ENCODE data around the gene ELOVL6.
"Not testable (repeated sequence)": the region's sequence is repeated elsewhere in the genome, so short reads cannot be mapped to it uniquely, and the experiment has no call there.

Gene ELOVL6

GRCh38 chr4:110196871-110197528 lies 1.4 kb downstream of the ELOVL6 start:
- H3K9ac ChIP-seq (ENCODE audit: low read length in 2 of 2) = peak overlapping the region; percentile 81 to 85
- peak overlapping the region; percentile 68 to 89 for H3K4me3 ChIP-seq (ENCODE audit: low read length in 2 of 2)
- H3K36me3 ChIP-seq (ENCODE audit: control insufficient read depth in 2 of 2, insufficient read depth in 2 of 2, low read length in 2 of 2) = no peaks in the 10 kb centered on the region
- peaks cover 13% of the 10 kb centered on the region for H3K4me1 ChIP-seq (ENCODE audit: control insufficient read depth, insufficient read depth, low read length)
- peak overlapping the region; percentile 66 for H3K27ac ChIP-seq (ENCODE audit: low read length)
- H3K9me3 ChIP-seq (ENCODE audit: control insufficient read depth in 2 of 2, low read length in 2 of 2) = no peaks in the 10 kb centered on the region
- H3K27me3 ChIP-seq (ENCODE audit: control insufficient read depth in 1 of 2, insufficient read depth in 2 of 2, low read length in 2 of 2) = no peaks in the 10 kb centered on the region

DNA sequence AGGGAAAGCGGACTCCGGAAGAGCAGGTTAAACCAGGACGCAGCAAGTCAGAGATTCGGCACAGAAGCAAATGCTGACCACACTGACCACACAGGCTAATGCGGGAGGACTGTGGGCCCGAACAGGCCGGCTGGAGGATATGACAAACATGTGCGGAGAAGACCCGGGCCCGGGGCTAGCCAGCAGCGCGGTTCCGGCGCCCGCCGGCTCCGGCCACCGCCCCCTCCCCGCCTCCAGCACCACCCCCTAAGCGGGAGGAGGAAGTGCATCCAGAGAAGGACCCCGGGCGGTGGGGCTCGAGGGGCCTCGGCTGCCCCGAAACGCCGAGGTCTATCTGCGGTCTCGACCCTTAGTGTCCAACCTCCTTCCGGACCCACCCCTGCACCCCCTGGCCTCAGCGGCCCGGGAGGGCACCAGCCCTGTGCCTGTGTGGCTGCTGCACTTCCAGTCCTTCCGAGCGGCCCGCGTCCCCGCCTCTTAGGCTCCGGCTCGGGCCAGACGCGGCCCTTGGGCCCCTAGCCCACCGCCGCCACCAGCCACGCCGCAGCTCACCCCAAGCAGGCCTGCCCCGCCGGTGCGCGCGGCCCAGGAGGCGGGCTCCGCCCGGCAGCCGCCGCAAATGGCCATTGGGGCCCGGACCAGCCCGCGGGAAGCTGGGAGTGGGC lies 2.1 kb downstream of the ELOVL6 start:
- Histone ChIP-seq H3K9me3 (ENCODE audit: control insufficient read depth in 2 of 2, low read length in 2 of 2) (no peaks in the 10 kb centered on the region), H3K9ac (ENCODE audit: low read length in 2 of 2) (peak overlapping the region; percentile 81 to 85), H3K36me3 (ENCODE audit: control insufficient read depth in 2 of 2, insufficient read depth in 2 of 2, low read length in 2 of 2) (no peaks in the 10 kb centered on the region), H3K4me3 (ENCODE audit: low read length in 2 of 2) (peak overlapping the region; percentile 68 to 89), H3K27ac (ENCODE audit: low read length) (peak overlapping the region; percentile 66), H3K4me1 (ENCODE audit: control insufficient read depth, insufficient read depth, low read length) (peaks cover 13% of the 10 kb centered on the region), H3K27me3 (ENCODE audit: control insufficient read depth in 1 of 2, insufficient read depth in 2 of 2, low read length in 2 of 2) (no peaks in the 10 kb centered on the region)

DNA sequence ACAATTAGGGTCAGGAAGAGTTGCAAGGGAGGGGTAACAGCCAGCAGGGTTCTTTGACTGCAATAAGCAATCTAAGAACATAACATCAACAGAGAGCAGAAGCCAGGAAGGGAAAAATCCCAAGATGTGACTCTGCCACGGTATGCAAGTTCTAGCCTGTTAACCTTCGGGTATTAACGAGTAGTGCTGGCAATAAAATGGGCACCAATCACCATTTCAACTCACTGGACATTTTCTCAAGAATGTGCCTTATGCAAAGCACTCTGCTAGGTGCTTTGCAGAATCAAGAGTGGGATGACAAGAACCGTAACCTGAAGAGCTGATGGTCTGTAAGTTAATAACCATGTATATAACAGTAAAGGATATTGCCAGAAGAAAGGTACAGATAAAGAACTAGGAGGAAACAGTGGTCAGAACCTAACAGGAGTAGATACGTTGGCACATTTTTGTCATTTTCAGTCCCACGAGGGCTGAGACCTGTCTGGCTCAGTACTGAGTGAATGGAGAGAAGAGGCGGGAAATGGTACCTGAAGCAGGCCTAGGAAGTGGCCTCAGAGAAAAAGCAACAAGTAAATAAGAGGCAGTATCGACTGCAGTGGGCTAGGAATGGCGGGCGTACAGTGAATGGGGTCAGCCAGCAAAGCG lies 2.7 kb downstream of the ELOVL6 start:
- Histone ChIP-seq H3K9me3 (ENCODE audit: control insufficient read depth in 2 of 2, low read length in 2 of 2) (no peaks in the 10 kb centered on the region), H3K27me3 (ENCODE audit: control insufficient read depth in 1 of 2, insufficient read depth in 2 of 2, low read length in 2 of 2) (no peaks in the 10 kb centered on the region), H3K27ac (ENCODE audit: low read length) (peak overlapping the region; percentile 66), H3K9ac (ENCODE audit: low read length in 2 of 2) (peak overlapping the region; percentile 81 to 85), H3K4me3 (ENCODE audit: low read length in 2 of 2) (peak overlapping the region; percentile 68 to 89), H3K36me3 (ENCODE audit: control insufficient read depth in 2 of 2, insufficient read depth in 2 of 2, low read length in 2 of 2) (no peaks in the 10 kb centered on the region), H3K4me1 (ENCODE audit: control insufficient read depth, insufficient read depth, low read length) (peaks cover 13% of the 10 kb centered on the region)

DNA sequence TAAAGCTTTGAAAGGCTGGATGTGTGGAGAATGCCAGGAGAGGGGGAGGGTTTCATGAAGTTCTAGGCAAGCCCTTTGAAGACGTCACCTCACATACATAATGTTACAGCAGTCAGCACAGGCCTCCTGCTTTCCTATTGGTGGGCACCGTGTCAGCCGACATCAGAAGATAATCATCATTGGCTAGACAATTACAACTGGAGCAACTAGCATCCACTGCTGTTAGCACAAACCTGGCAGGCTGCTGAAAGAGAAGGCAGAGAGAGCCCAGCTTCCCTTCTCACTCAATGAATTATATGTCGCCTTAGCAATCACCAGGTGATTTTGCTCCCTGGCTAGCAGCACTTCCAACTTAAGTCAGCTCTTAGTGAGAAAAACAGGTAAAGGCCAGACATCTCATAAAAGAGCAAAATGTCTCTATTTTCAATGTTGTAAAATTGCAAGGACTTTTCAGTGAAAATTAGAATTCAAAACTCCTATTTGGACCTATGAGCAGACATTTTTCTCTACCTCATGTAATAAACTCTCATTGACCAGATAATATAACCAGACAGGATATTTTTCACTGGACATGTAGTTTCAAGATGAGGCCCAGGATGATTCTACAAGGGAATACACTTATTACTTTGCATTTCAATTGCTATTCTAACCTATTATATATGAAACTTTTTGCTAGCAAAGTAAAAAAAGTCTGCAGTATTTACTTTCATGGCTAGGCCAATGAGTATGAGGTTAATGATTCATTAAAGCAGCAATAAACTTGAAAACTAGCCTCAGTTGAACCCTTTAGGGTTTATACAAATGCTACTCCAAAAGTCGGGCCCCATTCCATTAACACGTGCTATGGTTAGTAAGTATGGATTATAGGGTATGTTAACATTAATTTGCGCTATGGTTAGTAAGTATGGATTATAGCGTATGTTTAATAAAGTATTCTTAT lies 4.3 kb downstream of the ELOVL6 start:
- Histone ChIP-seq H3K4me3 (ENCODE audit: low read length in 2 of 2) (no peak overlapping the region), H3K27ac (ENCODE audit: low read length) (peak overlapping the region; percentile 32), H3K4me1 (ENCODE audit: control insufficient read depth, insufficient read depth, low read length) (peaks cover 13% of the 10 kb centered on the region), H3K9me3 (ENCODE audit: control insufficient read depth in 2 of 2, low read length in 2 of 2) (no peaks in the 10 kb centered on the region), H3K9ac (ENCODE audit: low read length in 2 of 2) (peak overlapping the region in 1 of 2 donors; percentile 6), H3K27me3 (ENCODE audit: control insufficient read depth in 1 of 2, insufficient read depth in 2 of 2, low read length in 2 of 2) (no peaks in the 10 kb centered on the region), H3K36me3 (ENCODE audit: control insufficient read depth in 2 of 2, insufficient read depth in 2 of 2, low read length in 2 of 2) (no peaks in the 10 kb centered on the region)

GRCh38 chr4:110193287-110193686 lies 5.1 kb downstream of the ELOVL6 start:
- not testable (repeated sequence) for H3K9me3 ChIP-seq (ENCODE audit: control insufficient read depth in 2 of 2, low read length in 2 of 2); H3K9ac ChIP-seq (ENCODE audit: low read length in 2 of 2); H3K27ac ChIP-seq (ENCODE audit: low read length); H3K36me3 ChIP-seq (ENCODE audit: control insufficient read depth in 2 of 2, insufficient read depth in 2 of 2, low read length in 2 of 2); H3K27me3 ChIP-seq (ENCODE audit: control insufficient read depth in 1 of 2, insufficient read depth in 2 of 2, low read length in 2 of 2); H3K4me3 ChIP-seq (ENCODE audit: low read length in 2 of 2)
- H3K4me1 ChIP-seq (ENCODE audit: control insufficient read depth, insufficient read depth, low read length) = peaks cover 11% of the 10 kb centered on the region

- no peak overlapping the region for H3K27ac ChIP-seq (ENCODE audit: low read length)
- H3K9ac ChIP-seq (ENCODE audit: low read length in 2 of 2) = no peak overlapping the region
- no peaks in the 10 kb centered on the region for H3K4me1 ChIP-seq (ENCODE audit: control insufficient read depth, insufficient read depth, low read length)
- H3K4me3 ChIP-seq (ENCODE audit: low read length in 2 of 2) = no peak overlapping the region
- H3K27me3 ChIP-seq (ENCODE audit: control insufficient read depth in 1 of 2, insufficient read depth in 2 of 2, low read length in 2 of 2) = no peaks in the 10 kb centered on the region
- no peaks in the 10 kb centered on the region for H3K36me3 ChIP-seq (ENCODE audit: control insufficient read depth in 2 of 2, insufficient read depth in 2 of 2, low read length in 2 of 2)
- no peaks in the 10 kb centered on the region for H3K9me3 ChIP-seq (ENCODE audit: control insufficient read depth in 2 of 2, low read length in 2 of 2)
Observed at GRCh38 chr4:110190249-110190648, 8.2 kb downstream of the ELOVL6 start.

DNA sequence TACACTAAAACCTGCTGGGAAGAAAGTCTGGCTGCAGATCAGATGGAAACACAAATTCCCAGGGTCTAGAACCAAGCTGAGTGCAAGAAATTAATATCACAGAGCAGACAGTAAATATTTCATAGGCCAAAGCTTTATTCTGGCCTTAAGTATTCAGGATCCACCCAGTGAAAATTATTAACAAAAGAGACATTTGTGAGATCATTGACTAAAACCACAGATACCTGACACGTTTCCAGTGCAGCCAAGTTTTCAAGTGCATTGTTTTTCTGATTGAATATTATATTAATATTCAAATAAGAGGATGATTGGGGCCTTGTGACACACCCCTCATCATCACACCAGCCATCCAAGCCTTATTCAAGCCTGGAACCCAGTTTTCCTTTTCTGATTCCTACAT lies 10.3 kb downstream of the ELOVL6 start:
- H3K4me1 ChIP-seq (ENCODE audit: control insufficient read depth, insufficient read depth, low read length) = no peaks in the 10 kb centered on the region
- H3K27ac ChIP-seq (ENCODE audit: low read length) = no peak overlapping the region
- H3K9ac ChIP-seq (ENCODE audit: low read length in 2 of 2) = no peak overlapping the region
- H3K36me3 ChIP-seq (ENCODE audit: control insufficient read depth in 2 of 2, insufficient read depth in 2 of 2, low read length in 2 of 2) = no peaks in the 10 kb centered on the region
- no peak overlapping the region for H3K4me3 ChIP-seq (ENCODE audit: low read length in 2 of 2)
- no peaks in the 10 kb centered on the region for H3K27me3 ChIP-seq (ENCODE audit: control insufficient read depth in 1 of 2, insufficient read depth in 2 of 2, low read length in 2 of 2)
- H3K9me3 ChIP-seq (ENCODE audit: control insufficient read depth in 2 of 2, low read length in 2 of 2) = no peaks in the 10 kb centered on the region

GRCh38 chr4:110184791-110185155 lies 13.6 kb downstream of the ELOVL6 start:
- no peaks in the 10 kb centered on the region for H3K27me3 ChIP-seq (ENCODE audit: control insufficient read depth in 1 of 2, insufficient read depth in 2 of 2, low read length in 2 of 2)
- no peak overlapping the region for H3K27ac ChIP-seq (ENCODE audit: low read length)
- no peak overlapping the region for H3K9ac ChIP-seq (ENCODE audit: low read length in 2 of 2)
- H3K4me3 ChIP-seq (ENCODE audit: low read length in 2 of 2) = no peak overlapping the region
- no peaks in the 10 kb centered on the region for H3K4me1 ChIP-seq (ENCODE audit: control insufficient read depth, insufficient read depth, low read length)
- H3K36me3 ChIP-seq (ENCODE audit: control insufficient read depth in 2 of 2, insufficient read depth in 2 of 2, low read length in 2 of 2) = no peaks in the 10 kb centered on the region
- no peaks in the 10 kb centered on the region for H3K9me3 ChIP-seq (ENCODE audit: control insufficient read depth in 2 of 2, low read length in 2 of 2)

DNA sequence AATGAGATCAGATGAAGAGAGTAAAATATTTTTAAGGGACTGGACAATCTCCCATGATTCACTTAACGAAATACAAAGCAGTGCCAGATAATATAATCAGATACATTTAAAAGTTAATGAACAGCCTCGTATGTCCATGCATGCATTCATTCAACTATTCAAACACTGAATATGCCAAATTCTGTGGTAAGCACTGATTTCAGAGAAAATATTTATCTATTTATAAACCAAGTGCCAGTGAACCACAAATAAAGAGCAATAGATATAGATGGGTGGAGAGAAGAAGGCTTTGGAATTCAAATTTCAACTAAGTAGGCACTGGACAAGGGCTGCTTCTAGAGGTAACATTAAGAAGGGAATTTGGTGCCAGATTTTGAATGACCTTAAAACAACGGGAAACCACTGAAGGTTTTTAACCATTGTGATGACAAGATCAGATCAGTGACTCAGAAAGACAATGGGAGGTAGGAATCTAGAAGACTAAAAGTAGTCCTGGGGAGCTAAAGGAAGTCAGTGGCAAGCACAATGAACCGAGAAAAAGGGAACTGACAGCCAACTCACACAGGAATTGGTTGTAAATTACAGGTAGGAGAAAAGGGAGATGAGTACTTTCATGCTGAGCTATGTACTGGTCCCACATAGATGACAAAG lies 14.2 kb downstream of the ELOVL6 start:
- Histone ChIP-seq H3K27me3 (ENCODE audit: control insufficient read depth in 1 of 2, insufficient read depth in 2 of 2, low read length in 2 of 2) (no peaks in the 10 kb centered on the region), H3K4me1 (ENCODE audit: control insufficient read depth, insufficient read depth, low read length) (no peaks in the 10 kb centered on the region), H3K36me3 (ENCODE audit: control insufficient read depth in 2 of 2, insufficient read depth in 2 of 2, low read length in 2 of 2) (no peaks in the 10 kb centered on the region), H3K4me3 (ENCODE audit: low read length in 2 of 2) (no peak overlapping the region), H3K9me3 (ENCODE audit: control insufficient read depth in 2 of 2, low read length in 2 of 2) (no peaks in the 10 kb centered on the region), H3K27ac (ENCODE audit: low read length) (no peak overlapping the region), H3K9ac (ENCODE audit: low read length in 2 of 2) (no peak overlapping the region)

- H3K4me3 ChIP-seq (ENCODE audit: low read length in 2 of 2) = no peak overlapping the region
- H3K27ac ChIP-seq (ENCODE audit: low read length) = no peak overlapping the region
- no peaks in the 10 kb centered on the region for H3K4me1 ChIP-seq (ENCODE audit: control insufficient read depth, insufficient read depth, low read length)
- H3K9me3 ChIP-seq (ENCODE audit: control insufficient read depth in 2 of 2, low read length in 2 of 2) = no peaks in the 10 kb centered on the region
- H3K9ac ChIP-seq (ENCODE audit: low read length in 2 of 2) = no peak overlapping the region
- H3K36me3 ChIP-seq (ENCODE audit: control insufficient read depth in 2 of 2, insufficient read depth in 2 of 2, low read length in 2 of 2) = no peaks in the 10 kb centered on the region
- H3K27me3 ChIP-seq (ENCODE audit: control insufficient read depth in 1 of 2, insufficient read depth in 2 of 2, low read length in 2 of 2) = no peaks in the 10 kb centered on the region
Observed at GRCh38 chr4:110183643-110184042, 14.8 kb downstream of the ELOVL6 start.
